ENCODE results near the gene POLA1.

- TF ChIP-seq, protein P1, sequence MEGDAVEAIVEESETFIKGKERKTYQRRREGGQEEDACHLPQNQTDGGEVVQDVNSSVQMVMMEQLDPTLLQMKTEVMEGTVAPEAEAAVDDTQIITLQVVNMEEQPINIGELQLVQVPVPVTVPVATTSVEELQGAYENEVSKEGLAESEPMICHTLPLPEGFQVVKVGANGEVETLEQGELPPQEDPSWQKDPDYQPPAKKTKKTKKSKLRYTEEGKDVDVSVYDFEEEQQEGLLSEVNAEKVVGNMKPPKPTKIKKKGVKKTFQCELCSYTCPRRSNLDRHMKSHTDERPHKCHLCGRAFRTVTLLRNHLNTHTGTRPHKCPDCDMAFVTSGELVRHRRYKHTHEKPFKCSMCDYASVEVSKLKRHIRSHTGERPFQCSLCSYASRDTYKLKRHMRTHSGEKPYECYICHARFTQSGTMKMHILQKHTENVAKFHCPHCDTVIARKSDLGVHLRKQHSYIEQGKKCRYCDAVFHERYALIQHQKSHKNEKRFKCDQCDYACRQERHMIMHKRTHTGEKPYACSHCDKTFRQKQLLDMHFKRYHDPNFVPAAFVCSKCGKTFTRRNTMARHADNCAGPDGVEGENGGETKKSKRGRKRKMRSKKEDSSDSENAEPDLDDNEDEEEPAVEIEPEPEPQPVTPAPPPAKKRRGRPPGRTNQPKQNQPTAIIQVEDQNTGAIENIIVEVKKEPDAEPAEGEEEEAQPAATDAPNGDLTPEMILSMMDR (IDR thresholded peaks at IDR 0.05), result no peak
- no peak for TF ChIP-seq POLR2AphosphoS5 (IDR thresholded peaks at IDR 0.05)
- TF ChIP-seq POLR2A (IDR thresholded peaks at IDR 0.05; ENCODE audit: low read depth), result no peak
- no peak for TF ChIP-seq EP300 (IDR thresholded peaks at IDR 0.05)
Observed at GRCh38 chrX:24732766-24733500, 39.2 kb downstream of the POLA1 start.
